ENCODE measurements around the gene OSBP2.

The OSBP2 gene

DNA sequence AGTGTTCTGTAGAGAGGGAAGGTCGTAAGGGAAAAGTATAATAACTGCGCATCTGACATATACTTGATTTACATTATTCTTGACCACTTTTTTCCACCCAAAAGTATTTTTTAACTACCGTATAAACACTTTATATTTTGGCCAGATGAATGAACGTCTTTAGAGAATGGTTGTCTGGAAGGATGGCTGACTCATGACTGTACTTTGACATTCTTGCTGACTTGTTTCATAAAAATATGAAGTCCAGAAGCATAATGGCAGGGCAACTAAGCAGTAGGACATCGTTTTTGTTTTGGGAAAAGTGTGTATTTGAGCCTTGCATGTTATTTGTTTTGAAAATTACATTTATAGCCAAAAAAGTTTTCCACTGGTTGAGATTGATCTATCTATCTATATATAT is 110.0 kb downstream of the OSBP2 start:
- Histone ChIP-seq H3K4me1 (ENCODE audit: insufficient read depth, poor library complexity, severe bottlenecking) (peaks cover 39% of the 10 kb centered on the region), H3K9me3 (ENCODE audit: severe bottlenecking) (no peaks in the 10 kb centered on the region), H3K36me3 (ENCODE audit: low read depth) (peaks cover 39% of the 10 kb centered on the region), H3K27ac (ENCODE audit: poor library complexity, severe bottlenecking) (peak overlapping the region; percentile 89), H3K27me3 (ENCODE audit: insufficient read depth, poor library complexity, severe bottlenecking) (no peaks in the 10 kb centered on the region), H3K4me3 (ENCODE audit: severe bottlenecking) (peak overlapping the region; percentile 40)
- TF ChIP-seq, protein P1, sequence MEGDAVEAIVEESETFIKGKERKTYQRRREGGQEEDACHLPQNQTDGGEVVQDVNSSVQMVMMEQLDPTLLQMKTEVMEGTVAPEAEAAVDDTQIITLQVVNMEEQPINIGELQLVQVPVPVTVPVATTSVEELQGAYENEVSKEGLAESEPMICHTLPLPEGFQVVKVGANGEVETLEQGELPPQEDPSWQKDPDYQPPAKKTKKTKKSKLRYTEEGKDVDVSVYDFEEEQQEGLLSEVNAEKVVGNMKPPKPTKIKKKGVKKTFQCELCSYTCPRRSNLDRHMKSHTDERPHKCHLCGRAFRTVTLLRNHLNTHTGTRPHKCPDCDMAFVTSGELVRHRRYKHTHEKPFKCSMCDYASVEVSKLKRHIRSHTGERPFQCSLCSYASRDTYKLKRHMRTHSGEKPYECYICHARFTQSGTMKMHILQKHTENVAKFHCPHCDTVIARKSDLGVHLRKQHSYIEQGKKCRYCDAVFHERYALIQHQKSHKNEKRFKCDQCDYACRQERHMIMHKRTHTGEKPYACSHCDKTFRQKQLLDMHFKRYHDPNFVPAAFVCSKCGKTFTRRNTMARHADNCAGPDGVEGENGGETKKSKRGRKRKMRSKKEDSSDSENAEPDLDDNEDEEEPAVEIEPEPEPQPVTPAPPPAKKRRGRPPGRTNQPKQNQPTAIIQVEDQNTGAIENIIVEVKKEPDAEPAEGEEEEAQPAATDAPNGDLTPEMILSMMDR (IDR thresholded peaks at IDR 0.05; ENCODE audit: poor library complexity, severe bottlenecking) = no peak
- DNase-seq (ENCODE audit: low spot score) (no peak), ATAC-seq (ENCODE audit: low read depth) (no peak)

DNA sequence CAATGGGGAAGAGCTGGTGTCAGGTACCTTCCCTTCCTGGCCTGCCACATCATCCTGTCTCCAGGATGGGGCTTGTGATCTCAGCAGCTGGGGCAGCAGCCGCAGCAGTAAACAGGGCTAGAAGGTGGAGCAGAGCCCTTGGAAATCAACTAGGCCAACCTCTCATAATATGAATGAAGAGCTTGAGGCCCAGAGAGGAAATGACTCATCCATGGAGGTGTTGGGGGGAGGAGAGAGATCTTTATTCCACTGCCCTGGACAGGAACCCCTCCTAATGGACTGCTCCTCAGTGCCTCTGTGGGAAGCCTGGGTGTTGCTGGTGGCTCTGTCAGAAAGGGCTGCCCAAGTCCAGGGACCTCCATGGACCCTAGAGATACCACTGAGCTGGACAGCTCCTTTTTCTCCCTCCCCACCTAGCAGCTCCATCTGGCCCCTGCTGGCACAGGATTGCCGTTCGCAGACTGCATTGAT is 111.8 kb downstream of the OSBP2 start:
- Histone ChIP-seq H3K4me1 (ENCODE audit: insufficient read depth, poor library complexity, severe bottlenecking) (peaks cover 46% of the 10 kb centered on the region), H3K9me3 (ENCODE audit: severe bottlenecking) (no peaks in the 10 kb centered on the region), H3K27ac (ENCODE audit: poor library complexity, severe bottlenecking) (peak overlapping the region; percentile 89), H3K36me3 (ENCODE audit: low read depth) (peaks cover 57% of the 10 kb centered on the region), H3K4me3 (ENCODE audit: severe bottlenecking) (no peak overlapping the region), H3K27me3 (ENCODE audit: insufficient read depth, poor library complexity, severe bottlenecking) (no peaks in the 10 kb centered on the region)
- ATAC-seq (ENCODE audit: low read depth) (peak; percentile 72), DNase-seq (ENCODE audit: low spot score) (peak; percentile 85)
- TF ChIP-seq, protein P1 (IDR thresholded peaks at IDR 0.05; ENCODE audit: poor library complexity, severe bottlenecking) = no peak

DNA sequence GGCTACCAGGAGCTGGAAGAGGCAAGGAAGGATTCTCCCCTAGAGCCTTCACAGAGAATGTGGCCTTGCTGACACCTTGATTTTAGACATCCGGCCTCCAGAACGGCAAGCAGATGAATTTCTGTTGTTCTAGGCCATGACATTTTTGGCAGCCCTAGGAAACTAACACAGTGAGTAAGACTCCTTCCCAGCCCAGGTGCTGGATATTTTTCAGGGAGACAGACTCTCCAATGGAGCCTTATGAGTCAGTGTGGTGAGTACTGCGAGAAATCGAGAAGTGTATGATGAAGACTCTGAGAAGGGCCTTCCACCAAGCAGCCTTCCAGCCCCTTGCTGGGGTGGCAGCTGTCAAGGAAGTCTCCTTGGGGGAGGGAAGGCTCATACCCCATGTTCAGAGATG is 114.4 kb downstream of the OSBP2 start:
- H3K9me3 ChIP-seq (ENCODE audit: severe bottlenecking) = no peaks in the 10 kb centered on the region
- H3K4me1 ChIP-seq (ENCODE audit: insufficient read depth, poor library complexity, severe bottlenecking) = peaks cover 46% of the 10 kb centered on the region
- DNase-seq (ENCODE audit: low spot score) (no peak), ATAC-seq (ENCODE audit: low read depth) (peak; percentile 3; the same call in 1 of the 3 replicates)
- no peak overlapping the region for H3K4me3 ChIP-seq (ENCODE audit: severe bottlenecking)
- TF ChIP-seq, protein P1 (IDR thresholded peaks at IDR 0.05; ENCODE audit: poor library complexity, severe bottlenecking) = no peak
- peak overlapping the region; percentile 89 for H3K27ac ChIP-seq (ENCODE audit: poor library complexity, severe bottlenecking)
- H3K36me3 ChIP-seq (ENCODE audit: low read depth) = peaks cover 69% of the 10 kb centered on the region
- no peaks in the 10 kb centered on the region for H3K27me3 ChIP-seq (ENCODE audit: insufficient read depth, poor library complexity, severe bottlenecking)

DNA sequence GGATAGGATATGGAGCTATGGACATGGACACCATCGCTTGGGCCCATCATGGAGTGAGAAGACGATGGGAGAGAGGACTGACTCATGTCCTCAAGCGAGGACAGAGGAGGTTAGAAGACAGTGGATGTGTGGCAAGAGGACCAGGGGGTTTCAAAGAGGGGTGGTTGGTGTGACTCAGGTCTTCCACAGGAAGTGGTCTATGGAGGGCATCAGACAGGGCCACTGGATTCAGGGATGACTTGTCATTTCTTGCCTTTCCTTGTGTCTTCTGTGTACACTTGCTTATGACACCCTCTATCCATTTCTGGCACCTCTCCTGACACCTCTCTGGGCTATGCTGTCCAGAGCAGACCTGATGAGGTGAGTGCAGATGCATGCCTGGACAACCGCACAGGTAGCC is 115.4 kb downstream of the OSBP2 start:
- DNase-seq (ENCODE audit: low spot score) = no peak
- Histone ChIP-seq H3K27me3 (ENCODE audit: insufficient read depth, poor library complexity, severe bottlenecking) (no peaks in the 10 kb centered on the region), H3K36me3 (ENCODE audit: low read depth) (peaks cover 75% of the 10 kb centered on the region), H3K4me3 (ENCODE audit: severe bottlenecking) (no peak overlapping the region), H3K4me1 (ENCODE audit: insufficient read depth, poor library complexity, severe bottlenecking) (peaks cover 37% of the 10 kb centered on the region), H3K9me3 (ENCODE audit: severe bottlenecking) (no peaks in the 10 kb centered on the region), H3K27ac (ENCODE audit: poor library complexity, severe bottlenecking) (peak overlapping the region; percentile 89)
- TF ChIP-seq, protein P1 (IDR thresholded peaks at IDR 0.05; ENCODE audit: poor library complexity, severe bottlenecking) = no peak
- no peak for ATAC-seq (ENCODE audit: low read depth)

DNA sequence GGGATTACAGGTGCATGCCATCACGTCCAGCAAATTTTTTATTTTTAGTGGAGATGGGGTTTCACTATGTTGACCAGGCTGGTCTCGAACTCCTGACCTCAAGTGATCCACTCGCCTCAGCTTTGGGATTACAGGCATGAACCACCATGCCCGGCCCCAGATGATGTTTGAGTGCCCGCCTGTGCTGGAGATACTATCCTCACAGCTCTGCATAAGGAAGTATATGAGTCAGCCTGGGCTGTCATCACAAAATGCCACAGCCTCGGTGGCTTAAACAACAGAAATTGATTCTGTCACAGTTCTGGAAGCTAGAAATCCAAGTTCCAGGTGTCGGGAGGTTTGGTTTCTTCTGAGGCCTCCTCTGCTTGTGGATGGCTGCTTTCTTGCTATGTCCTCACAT is 119.3 kb downstream of the OSBP2 start:
- Histone ChIP-seq H3K36me3 (ENCODE audit: low read depth) (peaks cover 69% of the 10 kb centered on the region), H3K4me1 (ENCODE audit: insufficient read depth, poor library complexity, severe bottlenecking) (peaks cover 13% of the 10 kb centered on the region), H3K4me3 (ENCODE audit: severe bottlenecking) (no peak overlapping the region), H3K27me3 (ENCODE audit: insufficient read depth, poor library complexity, severe bottlenecking) (no peaks in the 10 kb centered on the region), H3K27ac (ENCODE audit: poor library complexity, severe bottlenecking) (no peak overlapping the region), H3K9me3 (ENCODE audit: severe bottlenecking) (no peaks in the 10 kb centered on the region)
- DNase-seq (ENCODE audit: low spot score) = no peak
- ATAC-seq (ENCODE audit: low read depth) = no peak
- TF ChIP-seq, protein P1 (IDR thresholded peaks at IDR 0.05; ENCODE audit: poor library complexity, severe bottlenecking) = no peak
